Lower lobe of right lung (tissue), 2 donors: Measurements from ENCODE around the gene AIPL1. TPM values are rescaled to one million over a fixed set of nuclear protein-coding genes. Genes with fewer than 3 reads are reported as not detected.

Experiments used
- ATAC-seq, 2 donors: fragments of 200-7000 bp; cut with Tn5 transposase; one replicate each; pipeline ENCODE4 v1.9.1; 2020 to 2022; ENCODE audit warnings: mild to moderate bottlenecking in 2 of 2, moderate library complexity in 2 of 2
- DNase-seq: peaks from one replicate; pipeline ENCODE4 v3.0.0-alpha.2; 2020
- H3K27ac ChIP-seq: fragments of 200-600 bp; one replicate; pipeline ENCODE4 v1.8.0; 2022
- H3K27me3 ChIP-seq: fragments of 200-600 bp; one replicate; pipeline ENCODE4 v1.8.0; 2022; ENCODE audit warnings: low read depth
- H3K36me3 ChIP-seq: fragments of 200-600 bp; one replicate; pipeline ENCODE4 v1.8.0; 2022; ENCODE audit warnings: mild to moderate bottlenecking
- H3K4me1 ChIP-seq: fragments of 200-600 bp; one replicate; pipeline ENCODE4 v1.8.0; 2022
- H3K4me3 ChIP-seq: fragments of 200-600 bp; one replicate; pipeline ENCODE4 v1.8.0; 2022; ENCODE audit warnings: mild to moderate bottlenecking
- H3K9me3 ChIP-seq: fragments of 200-600 bp; one replicate; pipeline ENCODE4 v1.8.0; 2022
- intact Hi-C: fragments of 100-400 bp; cut with DNase I; formaldehyde crosslinking; loops from one replicate; pipeline ENCODE4 v1.11.0; 2022
- total RNA-seq: library from RNA; stranded (reverse); fragmentation: NEBNext Ultra II Directional; extraction: Animal tissue kit (Norgen Biotek cat#: 25700); gene quantifications from one replicate; pipeline ENCODE4 v1.2.1, GENCODE V29; 2021
- TF ChIP-seq, protein P1 (sequence below): fragments of 200-600 bp; IDR thresholded peaks from one replicate; pipeline ENCODE4 v1.8.0; 2022; ENCODE audit warnings: antibody characterized with exemption, mild to moderate bottlenecking
- donor health status: DM: no; HTN: yes; CAD: no; lungs with severe emphysema.

AIPL1 gene
- total RNA-seq, 1 donor from 2014 or later, result not detected

DNA sequence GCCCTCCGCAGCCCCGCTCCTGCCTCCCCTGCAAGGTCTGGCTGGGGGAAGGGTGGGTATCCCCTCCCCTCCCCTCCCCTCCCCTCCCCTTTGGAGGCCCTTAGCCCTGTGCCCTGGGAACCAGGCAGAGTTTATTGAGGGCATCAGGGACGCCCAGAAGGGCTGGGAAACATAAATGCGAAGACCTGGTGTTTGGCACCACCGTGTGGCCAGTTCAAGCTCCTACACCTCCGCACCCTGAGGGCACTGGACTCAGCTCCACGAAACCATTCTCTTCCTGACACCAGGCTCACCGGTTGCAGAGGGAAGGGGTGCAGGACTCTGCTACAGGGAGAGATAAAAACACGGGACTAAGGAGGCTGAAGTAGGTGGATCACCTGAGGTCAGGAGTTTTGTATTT lies 1.0 kb upstream of the AIPL1 start:
- peak; percentile 72 for DNase-seq
- TF ChIP-seq, protein P1, sequence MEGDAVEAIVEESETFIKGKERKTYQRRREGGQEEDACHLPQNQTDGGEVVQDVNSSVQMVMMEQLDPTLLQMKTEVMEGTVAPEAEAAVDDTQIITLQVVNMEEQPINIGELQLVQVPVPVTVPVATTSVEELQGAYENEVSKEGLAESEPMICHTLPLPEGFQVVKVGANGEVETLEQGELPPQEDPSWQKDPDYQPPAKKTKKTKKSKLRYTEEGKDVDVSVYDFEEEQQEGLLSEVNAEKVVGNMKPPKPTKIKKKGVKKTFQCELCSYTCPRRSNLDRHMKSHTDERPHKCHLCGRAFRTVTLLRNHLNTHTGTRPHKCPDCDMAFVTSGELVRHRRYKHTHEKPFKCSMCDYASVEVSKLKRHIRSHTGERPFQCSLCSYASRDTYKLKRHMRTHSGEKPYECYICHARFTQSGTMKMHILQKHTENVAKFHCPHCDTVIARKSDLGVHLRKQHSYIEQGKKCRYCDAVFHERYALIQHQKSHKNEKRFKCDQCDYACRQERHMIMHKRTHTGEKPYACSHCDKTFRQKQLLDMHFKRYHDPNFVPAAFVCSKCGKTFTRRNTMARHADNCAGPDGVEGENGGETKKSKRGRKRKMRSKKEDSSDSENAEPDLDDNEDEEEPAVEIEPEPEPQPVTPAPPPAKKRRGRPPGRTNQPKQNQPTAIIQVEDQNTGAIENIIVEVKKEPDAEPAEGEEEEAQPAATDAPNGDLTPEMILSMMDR, result peak; percentile 83
- H3K4me3 ChIP-seq, result no peak overlapping the region
- no peak overlapping the region for H3K27ac ChIP-seq
- H3K9me3 ChIP-seq, result no peaks in the 10 kb centered on the region
- intact Hi-C loops, result no loop called here
- ATAC-seq, result peak; percentile 91
- H3K36me3 ChIP-seq, result no peaks in the 10 kb centered on the region
- no peaks in the 10 kb centered on the region for H3K4me1 ChIP-seq
- peaks cover 6% of the 10 kb centered on the region for H3K27me3 ChIP-seq

DNA sequence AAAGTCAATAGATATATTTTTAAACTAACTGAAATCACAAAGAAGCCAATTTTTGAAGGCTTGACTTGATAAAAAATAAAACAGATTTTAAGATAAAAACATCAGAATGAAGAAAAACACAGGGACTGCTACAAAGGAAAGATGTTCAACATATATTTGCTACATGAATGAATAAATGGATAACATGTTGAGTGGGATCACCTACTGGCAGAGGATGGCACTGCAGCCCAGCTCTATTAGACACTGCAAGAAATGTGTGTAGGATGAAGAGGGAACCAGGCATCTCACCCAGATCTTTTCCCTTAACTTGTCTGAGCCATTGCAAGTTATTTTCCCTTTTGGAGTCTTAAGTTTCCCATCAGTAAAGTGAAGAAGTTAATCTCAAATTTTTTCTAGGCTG lies 4.2 kb downstream of the AIPL1 start:
- intact Hi-C loops, result no loop called here

DNA sequence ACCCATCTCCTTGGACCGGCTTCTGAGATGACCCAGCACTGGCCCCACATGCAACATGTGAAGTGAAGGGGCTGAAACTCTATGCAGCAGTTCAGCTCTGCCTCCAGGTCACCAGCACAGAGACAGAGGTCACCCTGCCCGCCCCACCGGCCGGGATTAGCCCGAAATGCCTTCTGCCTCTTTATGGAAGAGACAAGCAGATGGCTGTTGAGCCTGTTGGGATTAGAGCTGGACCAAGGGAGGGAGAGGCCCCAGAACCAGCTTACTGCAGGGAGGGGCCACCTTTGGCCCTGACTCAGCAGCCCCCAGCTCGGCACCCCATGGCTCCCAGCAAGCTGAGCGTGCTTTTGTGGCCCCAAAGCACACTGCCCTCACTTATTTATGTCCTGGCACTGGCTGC lies 5.7 kb downstream of the AIPL1 start:
- DNase-seq, result no peak

More for the DNA sequence above, 4.2 kb downstream of the AIPL1 start:
- TF ChIP-seq, protein P1, result peak; percentile 21
- Histone ChIP-seq H3K27ac (no peak overlapping the region), H3K4me3 (no peak overlapping the region), H3K4me1 (no peaks in the 10 kb centered on the region), H3K9me3 (no peaks in the 10 kb centered on the region), H3K27me3 (no peaks in the 10 kb centered on the region), H3K36me3 (no peaks in the 10 kb centered on the region)
- ATAC-seq (no peak), DNase-seq (no peak)

DNA sequence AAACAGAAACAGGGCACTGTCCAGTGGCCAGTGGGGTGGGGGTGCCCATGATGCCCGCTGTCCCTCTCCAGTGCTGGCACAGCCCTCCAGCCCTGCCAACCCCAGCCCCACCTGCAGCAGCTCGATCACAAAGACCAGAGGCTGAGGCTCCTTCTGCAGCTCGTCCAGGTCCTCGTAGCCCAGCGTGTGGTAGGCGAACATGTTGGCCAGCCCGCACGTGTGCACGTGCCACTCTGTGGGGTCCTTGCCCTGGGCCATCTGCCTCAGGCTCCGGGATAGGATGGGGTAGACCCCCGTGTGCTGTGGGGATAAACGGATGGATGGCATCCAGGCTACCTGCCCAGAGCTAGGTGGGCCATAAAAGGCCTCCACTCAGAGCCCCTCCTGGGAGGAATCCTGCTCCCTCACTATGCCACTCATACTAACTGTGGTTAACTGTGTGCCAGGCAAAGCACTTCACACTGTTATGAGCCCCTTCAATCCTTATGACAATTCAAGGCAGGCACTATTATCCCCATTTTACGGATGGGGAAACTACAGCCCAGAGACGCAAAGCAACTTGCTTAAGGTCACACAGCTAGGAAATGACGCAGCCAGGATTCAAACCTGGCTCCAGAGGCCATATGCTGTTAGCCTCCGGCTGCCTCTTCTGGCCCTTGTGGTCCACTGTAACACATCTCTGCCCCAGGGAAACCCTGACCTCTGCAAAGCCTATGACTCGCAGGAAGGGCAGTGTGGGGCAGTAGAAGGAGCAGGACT lies 6.5 kb downstream of the AIPL1 start:
- TF ChIP-seq, protein P1, result no peak
- ATAC-seq (no peak), DNase-seq (no peak)
- Histone ChIP-seq H3K27me3 (no peaks in the 10 kb centered on the region), H3K9me3 (no peaks in the 10 kb centered on the region), H3K27ac (no peak overlapping the region), H3K4me3 (no peak overlapping the region), H3K4me1 (no peaks in the 10 kb centered on the region), H3K36me3 (no peaks in the 10 kb centered on the region)
- intact Hi-C loops, result loop anchor here (5.0 kb wide), 1 partner anchor 841 kb away; no protein-coding TSS in a partner anchor

More for the DNA sequence above, 5.7 kb downstream of the AIPL1 start:
- intact Hi-C loops, result loop anchor here (5.0 kb wide), 1 partner anchor 842 kb away; no protein-coding TSS in a partner anchor
- H3K36me3 ChIP-seq, result no peaks in the 10 kb centered on the region
- TF ChIP-seq, protein P1, result no peak
- H3K4me1 ChIP-seq, result no peaks in the 10 kb centered on the region
- H3K27ac ChIP-seq, result no peak overlapping the region
- H3K27me3 ChIP-seq, result no peaks in the 10 kb centered on the region
- no peak for ATAC-seq
- no peak overlapping the region for H3K4me3 ChIP-seq
- H3K9me3 ChIP-seq, result no peaks in the 10 kb centered on the region

DNA sequence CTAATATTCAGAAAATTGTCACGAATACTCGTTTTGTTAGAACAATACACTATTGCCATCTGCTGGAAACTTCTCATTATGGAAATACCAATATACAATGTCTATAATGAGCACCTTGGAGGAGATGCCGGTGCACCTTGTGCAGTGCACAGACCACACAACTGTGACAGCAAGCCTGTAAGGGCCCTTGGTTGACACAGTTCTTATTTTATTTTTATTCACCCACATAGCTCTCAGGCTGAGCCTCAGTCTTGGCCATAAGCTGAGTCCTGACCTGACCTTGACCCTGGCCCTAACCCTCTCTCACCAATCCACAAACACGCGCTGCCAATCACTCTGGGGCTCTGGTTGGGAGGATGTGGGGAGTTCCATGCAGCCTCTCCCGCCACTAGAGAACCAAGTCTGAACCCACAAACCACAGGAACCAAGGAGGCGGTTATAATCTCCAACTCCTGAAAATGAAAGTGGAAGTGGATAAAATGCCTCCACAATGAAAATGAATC lies 7.6 kb downstream of the AIPL1 start:
- TF ChIP-seq, protein P1, result no peak
- Histone ChIP-seq H3K27ac (no peak overlapping the region), H3K4me1 (no peaks in the 10 kb centered on the region), H3K9me3 (no peaks in the 10 kb centered on the region), H3K36me3 (no peaks in the 10 kb centered on the region), H3K27me3 (no peaks in the 10 kb centered on the region), H3K4me3 (no peak overlapping the region)
- intact Hi-C loops, result loop anchor here (5.0 kb wide), 1 partner anchor 840 kb away; no protein-coding TSS in a partner anchor
- ATAC-seq (peak in 1 of 2 donors; percentile 44), DNase-seq (no peak)
